ENCODE measurements around the gene CHRM5.

CHRM5 gene

DNA sequence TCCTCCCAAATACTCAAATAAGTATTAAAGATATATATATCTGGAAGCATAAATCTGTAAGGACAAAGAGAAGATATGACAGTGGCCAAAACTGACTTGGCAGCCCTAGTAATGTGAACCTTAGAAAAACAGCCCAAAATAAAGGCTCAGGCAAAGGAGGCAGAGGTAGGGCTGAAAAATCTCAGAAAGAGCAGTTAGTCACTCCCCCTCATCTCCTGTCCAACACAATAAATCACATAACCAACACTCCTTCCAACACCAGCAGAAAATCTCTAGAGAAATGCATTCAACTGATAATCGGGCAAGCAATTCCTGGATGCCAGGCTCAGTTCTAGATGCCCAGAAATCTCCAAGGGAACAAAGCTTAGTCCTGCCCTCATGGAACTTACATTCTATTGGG, 22.1 kb upstream of the CHRM5 start:
- no peak for TF ChIP-seq ZFX (IDR thresholded peaks at IDR 0.05; ENCODE audit: borderline replicate concordance)
- TF ChIP-seq, protein P1, sequence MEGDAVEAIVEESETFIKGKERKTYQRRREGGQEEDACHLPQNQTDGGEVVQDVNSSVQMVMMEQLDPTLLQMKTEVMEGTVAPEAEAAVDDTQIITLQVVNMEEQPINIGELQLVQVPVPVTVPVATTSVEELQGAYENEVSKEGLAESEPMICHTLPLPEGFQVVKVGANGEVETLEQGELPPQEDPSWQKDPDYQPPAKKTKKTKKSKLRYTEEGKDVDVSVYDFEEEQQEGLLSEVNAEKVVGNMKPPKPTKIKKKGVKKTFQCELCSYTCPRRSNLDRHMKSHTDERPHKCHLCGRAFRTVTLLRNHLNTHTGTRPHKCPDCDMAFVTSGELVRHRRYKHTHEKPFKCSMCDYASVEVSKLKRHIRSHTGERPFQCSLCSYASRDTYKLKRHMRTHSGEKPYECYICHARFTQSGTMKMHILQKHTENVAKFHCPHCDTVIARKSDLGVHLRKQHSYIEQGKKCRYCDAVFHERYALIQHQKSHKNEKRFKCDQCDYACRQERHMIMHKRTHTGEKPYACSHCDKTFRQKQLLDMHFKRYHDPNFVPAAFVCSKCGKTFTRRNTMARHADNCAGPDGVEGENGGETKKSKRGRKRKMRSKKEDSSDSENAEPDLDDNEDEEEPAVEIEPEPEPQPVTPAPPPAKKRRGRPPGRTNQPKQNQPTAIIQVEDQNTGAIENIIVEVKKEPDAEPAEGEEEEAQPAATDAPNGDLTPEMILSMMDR (IDR thresholded peaks at IDR 0.05): no peak

DNA sequence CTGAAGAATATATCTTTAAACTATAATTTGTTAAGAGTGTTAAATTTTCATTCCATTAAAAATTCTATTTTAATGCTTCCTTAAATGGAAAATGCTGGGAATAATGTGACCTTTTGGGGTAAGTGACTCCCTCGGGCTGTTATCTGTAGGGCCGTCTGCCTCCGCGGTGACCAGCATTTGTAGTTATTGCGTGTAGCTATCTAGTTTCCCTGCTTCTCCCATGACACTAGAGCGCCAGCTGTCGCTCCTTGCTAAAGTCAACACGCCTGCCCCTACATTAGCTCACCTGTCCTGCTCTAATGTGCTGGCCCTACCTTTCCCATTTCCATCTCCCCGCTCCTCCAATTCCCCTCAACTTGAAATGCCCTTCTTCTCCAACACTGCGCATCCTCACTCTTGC, 12.4 kb upstream of the CHRM5 start:
- TF ChIP-seq, protein P1 (IDR thresholded peaks at IDR 0.05): no peak
- TF ChIP-seq ZFX (IDR thresholded peaks at IDR 0.05; ENCODE audit: borderline replicate concordance): no peak
- no peak overlapping the region for H3K27ac ChIP-seq

More for the DNA sequence above, 22.1 kb upstream of the CHRM5 start:
- no peak overlapping the region for H3K27ac ChIP-seq

DNA sequence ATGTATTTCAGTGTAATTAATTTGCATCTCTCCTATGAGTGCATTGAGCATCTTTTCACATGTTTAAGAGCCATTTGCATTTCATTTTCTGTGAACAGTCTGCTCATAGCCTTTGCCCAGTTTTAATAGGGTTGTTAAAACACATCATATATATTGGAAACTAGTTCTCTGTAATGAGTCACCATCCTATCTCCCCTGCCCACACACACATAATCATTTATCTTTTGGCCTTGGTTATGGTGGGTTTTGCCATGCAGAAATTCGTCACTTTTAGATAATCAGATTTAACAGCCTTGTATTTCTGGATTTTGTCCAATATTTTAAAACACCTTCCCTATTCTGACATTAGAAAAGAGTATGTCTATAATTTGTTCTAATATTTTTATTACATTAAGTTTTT, 11.9 kb upstream of the CHRM5 start:
- TF ChIP-seq ZFX (IDR thresholded peaks at IDR 0.05; ENCODE audit: borderline replicate concordance): no peak
- TF ChIP-seq, protein P1 (IDR thresholded peaks at IDR 0.05): no peak
- H3K27ac ChIP-seq: no peak overlapping the region

DNA sequence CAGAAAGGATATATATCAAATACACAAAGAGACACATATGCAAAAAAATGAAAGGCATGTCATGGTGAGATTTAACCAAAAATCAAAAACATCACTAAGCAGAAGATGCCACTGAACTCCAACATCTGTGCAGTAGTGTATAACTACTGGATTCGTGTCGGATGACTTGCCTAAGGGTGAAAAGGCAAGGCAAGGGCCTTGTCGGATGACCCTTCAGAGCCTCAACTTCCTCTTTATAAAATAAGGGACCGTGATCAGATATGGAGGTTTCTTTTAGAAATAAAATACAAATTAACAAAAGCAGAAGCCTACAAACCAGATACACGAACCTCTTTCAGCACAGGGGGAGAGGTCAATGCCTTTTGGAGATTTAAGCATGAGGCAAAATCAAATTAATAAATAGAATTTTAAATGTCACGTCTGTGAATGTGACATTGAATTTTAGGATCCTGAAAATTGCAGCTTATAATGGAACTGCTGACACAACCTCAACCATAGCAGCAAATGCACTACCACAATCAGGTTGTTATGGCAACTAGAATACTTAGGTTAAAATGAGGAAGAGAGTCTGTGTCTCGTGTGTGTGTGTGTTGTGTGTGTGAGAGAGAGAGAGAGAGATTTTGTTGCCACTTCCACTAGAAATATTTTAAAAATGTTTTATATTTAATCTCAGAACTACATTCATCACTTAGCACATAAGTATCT, 8.3 kb upstream of the CHRM5 start:
- H3K27ac ChIP-seq: no peak overlapping the region
- TF ChIP-seq, protein P1 (IDR thresholded peaks at IDR 0.05): no peak
- TF ChIP-seq ZFX (IDR thresholded peaks at IDR 0.05; ENCODE audit: borderline replicate concordance): no peak

DNA sequence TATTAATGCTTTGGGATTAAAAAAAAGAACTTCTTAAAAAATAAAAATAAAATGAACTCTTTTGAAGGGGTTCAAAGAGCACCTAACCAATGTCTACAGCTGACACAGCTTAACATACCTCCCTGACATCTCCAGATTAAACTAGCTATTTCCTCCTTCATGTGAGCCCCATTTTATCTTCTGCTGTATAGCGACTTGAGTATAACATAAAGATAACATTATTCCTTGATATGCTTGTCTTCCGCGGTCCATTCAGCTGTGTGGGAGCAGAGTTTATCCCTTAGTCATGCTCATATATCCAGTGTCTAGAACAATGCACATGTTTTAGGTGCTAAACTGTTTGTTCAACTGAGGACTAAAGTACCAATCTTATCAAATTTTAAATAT, 7.8 kb upstream of the CHRM5 start:
- H3K27ac ChIP-seq: no peak overlapping the region
- TF ChIP-seq, protein P1 (IDR thresholded peaks at IDR 0.05): no peak
- no peak for TF ChIP-seq ZFX (IDR thresholded peaks at IDR 0.05; ENCODE audit: borderline replicate concordance)

DNA sequence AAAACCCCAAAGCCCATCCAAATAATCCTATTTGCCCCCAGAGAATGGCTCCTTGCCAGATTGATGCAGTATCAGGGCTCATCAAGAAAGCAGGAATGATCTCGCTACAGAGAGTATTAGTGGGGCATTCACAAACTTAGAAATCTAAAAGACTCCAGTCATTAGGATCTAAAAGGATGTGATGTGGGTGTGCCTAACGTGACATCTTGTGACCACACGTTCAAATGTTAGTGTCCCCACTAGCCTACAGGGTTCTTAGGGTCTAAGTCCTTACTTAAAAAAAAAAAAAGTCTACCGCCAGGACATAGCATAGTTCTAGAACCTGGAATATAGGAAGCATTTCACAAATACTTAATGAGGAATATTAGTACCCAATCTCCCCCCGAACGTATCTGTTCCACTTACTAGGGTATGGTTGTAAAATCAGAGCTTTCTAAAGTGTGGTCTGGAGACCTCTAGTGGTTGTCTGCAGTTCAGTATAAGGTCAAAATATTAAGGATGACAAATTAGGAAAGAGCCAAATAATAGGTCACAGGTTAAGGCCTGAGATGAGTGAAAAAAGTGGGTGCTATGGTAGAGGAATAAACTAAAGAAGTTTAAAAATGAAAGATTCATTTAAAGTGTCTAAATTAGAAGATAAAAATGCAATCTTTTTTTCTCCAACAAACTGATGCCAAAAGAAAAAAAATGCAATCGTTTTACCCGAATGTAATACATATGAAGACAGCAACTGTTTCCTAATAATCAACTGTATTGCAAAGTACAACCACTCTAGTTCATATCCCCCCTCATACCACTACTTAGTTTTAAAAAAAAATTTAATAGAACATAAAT, 4.2 kb upstream of the CHRM5 start:
- H3K27ac ChIP-seq: 0 out of 2 replicates have a peak overlapping the region, but pooled peaks have one; percentile 29
- TF ChIP-seq ZFX (IDR thresholded peaks at IDR 0.05; ENCODE audit: borderline replicate concordance): no peak
- TF ChIP-seq, protein P1 (IDR thresholded peaks at IDR 0.05): peak; percentile 88

DNA sequence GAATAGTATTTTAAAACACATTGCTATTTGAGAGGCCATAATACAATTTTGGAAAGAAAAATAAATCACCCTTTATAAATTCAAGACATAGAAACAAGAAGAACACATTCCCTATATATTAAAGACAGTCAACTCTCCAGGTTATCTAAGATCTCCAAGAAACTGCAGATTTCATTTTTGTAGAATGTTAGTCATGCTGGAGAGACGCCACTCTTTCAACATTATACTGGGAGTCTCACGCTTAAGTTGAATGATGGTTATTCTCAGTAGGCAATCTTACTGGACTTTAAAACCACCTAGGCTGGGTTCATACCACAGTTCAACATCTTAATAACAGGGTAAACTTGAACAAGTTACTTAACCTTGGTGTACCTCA, 3.6 kb upstream of the CHRM5 start:
- peak overlapping the region; percentile 29; the same call in 1 of the 2 replicates for H3K27ac ChIP-seq
- TF ChIP-seq ZFX (IDR thresholded peaks at IDR 0.05; ENCODE audit: borderline replicate concordance): no peak
- TF ChIP-seq, protein P1 (IDR thresholded peaks at IDR 0.05): no peak

Measured in 22Rv1 (cell line).